HCT116 (cell line): ENCODE measurements around the gene BLOC1S5. TPM values are rescaled to one million over a fixed set of nuclear protein-coding genes. Genes with fewer than 3 reads are reported as not detected.

Source experiments
- ATAC-seq: fragments of 200-7000 bp; cut with Tn5 transposase; 2 replicates; pipeline ENCODE4 v1.9.1; 2020; ENCODE audit warnings: mild to moderate bottlenecking, moderate library complexity
- BruUV-seq: library from RNA; stranded (reverse); fragments of 400-500 nt; replicated peaks from 2 replicates; lab custom pipeline; 2021; lab: Mats Ljungman, UMichigan
- CTCF ChIA-PET: fragments of 300-600 bp; sonication (Branson Sonifier 250); formaldehyde crosslinking; loops from one replicate; lab custom pipeline; 2021; ENCODE audit warnings: antibody characterized with exemption; lab: Charles Lee
- POLR2A ChIA-PET: fragments of 300-600, 350-600 bp; sonication (Branson Sonifier 250); formaldehyde crosslinking; loops from one replicate; lab custom pipeline; 2021; ENCODE audit warnings: antibody characterized with exemption; lab: Charles Lee
- RAD21 ChIA-PET, 2 experiments: fragments of 300-600 bp; sonication (Branson Sonifier 250); formaldehyde crosslinking; loops; one replicate each; lab custom pipeline; 2023; ENCODE audit warnings: low total read pairs in 2 of 2; ENCODE audit not compliant: uncharacterized antibody in 2 of 2, unreplicated experiment in 2 of 2, low non-redundant PET in 1 of 2; lab: Charles Lee
- DNase-seq: peaks from one replicate; pipeline ENCODE4 v3.0.0-alpha.2; 2010; ENCODE audit warnings: low read depth, low spot score
- H2AFZ ChIP-seq: fragments of 200-600 bp; shearing (Covaris generic), sonication (generic); 2 replicates; pipeline ENCODE4 v1.6.1; 2017; ENCODE audit warnings: low read depth, mixed run types, mixed read lengths, antibody characterized with exemption, low read length; ENCODE audit not compliant: poor library complexity, severe bottlenecking
- H3K27ac ChIP-seq: 2 replicates; pipeline ENCODE4 v1.5.1; 2012; ENCODE audit warnings: low read depth, low read length
- H3K27me3 ChIP-seq: fragments of 200-600 bp; sonication (generic); 2 replicates; pipeline ENCODE4 v1.6.1; 2016; ENCODE audit warnings: mixed run types, low read length, mixed read lengths; ENCODE audit not compliant: insufficient read depth
- H3K36me3 ChIP-seq, 2 experiments: fragments of 200-500 bp in 1 of 2; fragments of 200-600 bp in 1 of 2; sonication (Bioruptor generic) in 1 of 2; sonication (generic) in 1 of 2; 2 replicates each; pipeline versions ENCODE4 v1.5.1 to v1.6.1; 2014 to 2016; ENCODE audit warnings: low read length in 2 of 2, inconsistent platforms in 1 of 2, mixed read lengths in 1 of 2, mixed run types in 1 of 2; ENCODE audit not compliant: insufficient read depth in 2 of 2, control insufficient read depth in 1 of 2
- H3K4me1 ChIP-seq, 2 experiments: fragments of 200-600 bp in 1 of 2; sonication (generic) in 1 of 2; 2 replicates each; pipeline versions ENCODE4 v1.5.1 to v1.6.1; 2012 to 2017; ENCODE audit warnings: low read length in 2 of 2, inconsistent platforms in 1 of 2, mild to moderate bottlenecking in 1 of 2, mixed read lengths in 1 of 2, mixed run types in 1 of 2, moderate library complexity in 1 of 2; ENCODE audit not compliant: insufficient read depth in 2 of 2, control insufficient read depth in 1 of 2
- H3K4me2 ChIP-seq: fragments of 200-600 bp; sonication (generic); 2 replicates; pipeline ENCODE4 v1.6.1; 2017; ENCODE audit warnings: mixed run types, low read length, mixed read lengths
- H3K4me3 ChIP-seq, 2 experiments: fragments of 200-600 bp in 1 of 2; sonication (generic) in 1 of 2; replicated peaks in 1 of 2; 2 replicates each; pipeline ENCODE4 v1.5.1; 2011 to 2016; ENCODE audit warnings: low read length in 2 of 2, control low read depth in 1 of 2, low read depth in 1 of 2, mild to moderate bottlenecking in 1 of 2, mixed read lengths in 1 of 2, mixed run types in 1 of 2
- H3K79me2 ChIP-seq: fragments of 200-600 bp; sonication (generic); 2 replicates; pipeline ENCODE4 v1.6.1; 2017; ENCODE audit warnings: mild to moderate bottlenecking, mixed run types, low read length, moderate library complexity, mixed read lengths; ENCODE audit not compliant: insufficient read depth
- H3K9ac ChIP-seq: fragments of 200-600 bp; sonication (generic); 2 replicates; pipeline ENCODE4 v1.6.1; 2016; ENCODE audit warnings: low read length, mixed read lengths
- H3K9me2 ChIP-seq: fragments of 200-600 bp; sonication (generic), shearing (Covaris generic); 2 replicates; pipeline ENCODE4 v1.6.1; 2017; ENCODE audit warnings: mixed run types, mild to moderate bottlenecking, moderate library complexity; ENCODE audit not compliant: insufficient read depth
- H3K9me3 ChIP-seq, 2 experiments: fragments of 200-500 bp in 1 of 2; fragments of 200-600 bp in 1 of 2; sonication (Bioruptor generic) in 1 of 2; sonication (generic) in 1 of 2; 2 replicates each; pipeline ENCODE4 v1.6.1; 2014 to 2017; ENCODE audit warnings: low read length in 2 of 2, mixed read lengths in 2 of 2, inconsistent platforms in 1 of 2, low read depth in 1 of 2, mild to moderate bottlenecking in 1 of 2, mixed run types in 1 of 2, moderate library complexity in 1 of 2; ENCODE audit not compliant: control insufficient read depth in 1 of 2, insufficient read depth in 1 of 2
- H4K20me1 ChIP-seq: fragments of 200-600 bp; sonication (generic), shearing (Covaris generic); 2 replicates; pipeline ENCODE4 v1.6.1; 2017; ENCODE audit warnings: mixed run types, mild to moderate bottlenecking, moderate library complexity; ENCODE audit not compliant: insufficient read depth
- CBX3 ChIP-seq: IDR thresholded peaks from 2 replicates; pipeline ENCODE4 v1.6.1; 2012; ENCODE audit warnings: low read depth
- CTCF ChIP-seq, 3 experiments: fragments of 200-600 bp in 1 of 3; sonication (generic) in 1 of 3; IDR thresholded peaks in 2 of 3; conservative IDR thresholded peaks in 1 of 3; 2 replicates each; pipeline ENCODE4 v1.5.1; 2012 to 2017; ENCODE audit warnings: low read depth in 2 of 3, low read length in 2 of 3, antibody characterized with exemption in 1 of 3, borderline replicate concordance in 1 of 3, control low read depth in 1 of 3, mild to moderate bottlenecking in 1 of 3, mixed read lengths in 1 of 3, mixed run types in 1 of 3, moderate library complexity in 1 of 3; ENCODE audit not compliant: insufficient read depth in 1 of 3
- ELF1 ChIP-seq: IDR thresholded peaks from 2 replicates; pipeline ENCODE4 v1.6.1; 2012; ENCODE audit warnings: low read depth, borderline replicate concordance
- EZH2 ChIP-seq: fragments of 200-600 bp; sonication (generic); IDR thresholded peaks from 2 replicates; pipeline ENCODE4 v1.6.1; 2017; ENCODE audit warnings: antibody characterized with exemption, mixed run types
- EZH2phosphoT487 ChIP-seq: fragments of 200-600 bp; IDR thresholded peaks from 2 replicates; pipeline ENCODE4 v1.6.1; 2018; ENCODE audit warnings: antibody characterized with exemption, borderline replicate concordance
- FOSL1 ChIP-seq: IDR thresholded peaks from 2 replicates; pipeline ENCODE4 v1.6.1; 2012; ENCODE audit warnings: low read depth
- POLR2A ChIP-seq: IDR thresholded peaks from 2 replicates; pipeline ENCODE4 v1.7.0; 2011; ENCODE audit warnings: borderline replicate concordance; ENCODE audit not compliant: insufficient read depth, insufficient read length; ENCODE audit errors: extremely low read depth
- RAD21 ChIP-seq: IDR thresholded peaks from 2 replicates; pipeline ENCODE4 v1.6.1; 2012; ENCODE audit warnings: low read depth, mild to moderate bottlenecking
- SIN3A ChIP-seq: IDR thresholded peaks from 2 replicates; pipeline ENCODE4 v1.6.1; 2012; ENCODE audit warnings: low read depth
- TCF7L2 ChIP-seq: IDR thresholded peaks from 2 replicates; pipeline ENCODE4 v1.7.0; 2011; ENCODE audit warnings: borderline replicate concordance, inconsistent platforms; ENCODE audit not compliant: insufficient read depth, insufficient read length; ENCODE audit errors: extremely low read depth
- ZNF274 ChIP-seq: fragments of 200-500 bp; sonication (Bioruptor generic); IDR thresholded peaks from 2 replicates; pipeline ENCODE4 v1.6.1; 2014; ENCODE audit warnings: mild to moderate bottlenecking, low read depth, low read length, inconsistent platforms
- intact Hi-C: fragments of 100-400 bp; cut with micrococcal nuclease; formaldehyde crosslinking; loops from 2 replicates; pipeline ENCODE4 v1.10.0; 2022
- total RNA-seq: library from RNA; stranded (reverse); gene quantifications from one replicate; pipeline ENCODE4 v1.2.1, GENCODE V29; 2021; ENCODE audit not compliant: unreplicated experiment
- TF ChIP-seq, protein P1 (sequence below): IDR thresholded peaks from 2 replicates; pipeline ENCODE4 v1.6.1; 2012

The BLOC1S5 gene
- total RNA-seq, 1 experiment from 2014 or later, result 12.0 TPM

DNA sequence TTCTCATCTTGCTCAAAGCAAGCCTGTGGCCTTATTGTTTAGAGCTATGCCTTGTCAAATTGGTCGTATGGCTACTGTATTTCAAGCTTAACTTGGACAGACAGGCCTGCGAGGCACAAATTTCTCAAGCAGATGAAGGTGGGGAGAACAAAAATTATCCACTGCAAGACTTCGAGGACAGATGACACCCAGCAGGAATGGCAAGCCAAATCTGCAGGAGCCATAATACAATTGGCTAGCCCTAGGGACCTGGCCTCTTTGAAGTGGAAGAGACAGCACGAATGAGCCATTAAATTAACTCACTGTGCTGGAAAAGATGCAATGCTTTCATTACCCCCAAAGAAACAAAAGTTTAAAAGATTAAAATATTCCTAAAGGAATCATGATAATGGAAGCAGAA is 5.0 kb upstream of the BLOC1S5 start (continued):
- TF ChIP-seq RAD21 (no peak), CBX3 (no peak), ELF1 (no peak), ZNF274 (no peak), POLR2A (no peak), FOSL1 (no peak), EZH2 (no peak), SIN3A (no peak), EZH2phosphoT487 (no peak)
- TF ChIP-seq, protein P1, sequence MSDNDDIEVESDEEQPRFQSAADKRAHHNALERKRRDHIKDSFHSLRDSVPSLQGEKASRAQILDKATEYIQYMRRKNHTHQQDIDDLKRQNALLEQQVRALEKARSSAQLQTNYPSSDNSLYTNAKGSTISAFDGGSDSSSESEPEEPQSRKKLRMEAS, result no peak

DNA sequence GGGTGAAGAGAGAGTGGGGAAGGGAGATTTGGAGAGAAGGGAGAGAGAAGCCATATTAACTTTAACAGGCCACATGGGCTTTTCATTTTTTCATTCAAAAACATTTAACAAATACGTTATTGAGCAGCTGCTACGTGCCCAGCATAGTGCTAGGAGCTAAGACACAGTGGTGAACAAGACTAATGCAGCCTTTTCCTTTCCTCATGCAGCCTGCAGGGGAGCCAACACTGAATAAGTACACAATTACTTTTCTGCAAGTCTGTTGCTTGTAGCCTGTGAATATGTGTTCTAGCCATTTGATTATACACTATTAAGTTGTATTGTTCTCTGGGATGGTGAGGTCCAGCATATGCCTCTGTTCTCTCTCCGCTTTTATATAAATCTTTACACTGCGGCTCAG is 1.9 kb upstream of the BLOC1S5 start:
- Histone ChIP-seq H3K27ac (no peak overlapping the region), H3K27me3 (no peaks in the 10 kb centered on the region), H3K9me3 (no peaks in the 10 kb centered on the region), H2AFZ (no peak overlapping the region), H3K4me3 (no peak overlapping the region), H4K20me1 (no peaks in the 10 kb centered on the region), H3K9ac (no peak overlapping the region), H3K36me3 (peaks cover 0 to 4% of the 10 kb centered on the region in 2 experiments; a peak in 1 of 4 replicates), H3K4me1 (peaks cover 5 to 18% of the 10 kb centered on the region in 2 experiments), H3K79me2 (peaks cover 6% of the 10 kb centered on the region; the same call in 1 of the 2 replicates), H3K9me2 (no peaks in the 10 kb centered on the region), H3K4me2 (no peak overlapping the region)
- ChIA-PET POLR2A (no interaction called here), CTCF (interaction anchor here (1.0 kb wide), 1 partner anchor 27 kb away, joined by 3 read pairs; no protein-coding TSS in a partner anchor), RAD21 (no interaction called here)
- intact Hi-C loops, result no loop called here
- no peak for TF ChIP-seq EZH2phosphoT487
- peak in 2 of 3 experiments; percentile 24 to 37; a peak in 2 of 6 replicates for TF ChIP-seq CTCF (IDR thresholded peaks at IDR 0.05 in 2 of 3, conservative IDR thresholded peaks at IDR 0.05 in 1 of 3; ENCODE audit: borderline replicate concordance in 1 of 3, insufficient read depth in 1 of 3, low read depth in 2 of 3, low read length in 2 of 3)
- no peak for TF ChIP-seq TCF7L2
- 0 out of 2 replicates have a peak, but pooled peaks have one; percentile 3 for TF ChIP-seq RAD21
- DNase-seq (no peak), ATAC-seq (no peak)
- BruUV-seq, result no TSS peak
